GM23338 (cell line): ENCODE results near the gene LRWD1.

Experiments used
- CREB1 ChIP-seq: fragments of 250-450 bp; sonication (Bioruptor Pico); IDR thresholded peaks from 2 replicates; pipeline ENCODE4 v1.5.0; 2020; ENCODE audit warnings: low read depth, mild to moderate bottlenecking, moderate library complexity
- CTCF ChIP-seq, 2 experiments: fragments of 200-600 bp in 1 of 2; sonication (generic) in 1 of 2; conservative IDR thresholded peaks; 2 replicates each; pipeline versions ENCODE4 v1.5.1 to v1.6.1; 2016 to 2017; ENCODE audit warnings: antibody characterized with exemption in 2 of 2, low read depth in 2 of 2, mild to moderate bottlenecking in 2 of 2, moderate library complexity in 1 of 2
- ETS1 ChIP-seq: IDR thresholded peaks from 2 replicates; pipeline ENCODE4 v1.6.1; 2016; ENCODE audit warnings: antibody characterized with exemption
- EZH2 ChIP-seq: fragments of 200-600 bp; sonication (generic); IDR thresholded peaks from one replicate; pipeline ENCODE4 v1.8.0; 2017; ENCODE audit warnings: antibody characterized with exemption, mild to moderate bottlenecking, low read depth; ENCODE audit not compliant: unreplicated experiment
- EZH2phosphoT487 ChIP-seq: fragments of 200-600 bp; sonication (generic); IDR thresholded peaks from one replicate; pipeline ENCODE4 v1.8.1; 2018; ENCODE audit warnings: antibody characterized with exemption; ENCODE audit not compliant: unreplicated experiment
- JUNB ChIP-seq: IDR thresholded peaks from one replicate; pipeline ENCODE4 v1.6.1; 2016; ENCODE audit warnings: antibody characterized with exemption; ENCODE audit not compliant: unreplicated experiment
- NANOG ChIP-seq: IDR thresholded peaks from 2 replicates; pipeline ENCODE4 v1.6.1; 2016; ENCODE audit warnings: antibody characterized with exemption, borderline replicate concordance
- POLR2AphosphoS5 ChIP-seq: IDR thresholded peaks from 2 replicates; pipeline ENCODE4 v1.6.1; 2016; ENCODE audit warnings: antibody characterized with exemption, low read depth
- STAT1 ChIP-seq: IDR thresholded peaks from one replicate; pipeline ENCODE4 v1.6.1; 2016; ENCODE audit warnings: antibody characterized with exemption; ENCODE audit not compliant: unreplicated experiment
- ZNF114 ChIP-seq: fragments of 250-450 bp; sonication (Bioruptor Pico); IDR thresholded peaks from 2 replicates; pipeline ENCODE4 v1.5.0; 2020; ENCODE audit warnings: mild to moderate bottlenecking, moderate library complexity
- ZNF331 ChIP-seq: fragments of 250-450 bp; sonication (Bioruptor Pico); IDR thresholded peaks from 2 replicates; pipeline ENCODE4 v1.5.0; 2020; ENCODE audit warnings: low read depth, mild to moderate bottlenecking, moderate library complexity
- TF ChIP-seq, protein P1 (sequence below): IDR thresholded peaks from one replicate; pipeline ENCODE4 v1.6.1; 2018; ENCODE audit warnings: antibody characterized with exemption; ENCODE audit not compliant: unreplicated experiment
- TF ChIP-seq, protein P2 (sequence below): fragments of 250-450 bp; sonication (Bioruptor Pico); IDR thresholded peaks from 2 replicates; pipeline ENCODE4 v1.5.0; 2020; ENCODE audit warnings: mild to moderate bottlenecking, moderate library complexity

DNA sequence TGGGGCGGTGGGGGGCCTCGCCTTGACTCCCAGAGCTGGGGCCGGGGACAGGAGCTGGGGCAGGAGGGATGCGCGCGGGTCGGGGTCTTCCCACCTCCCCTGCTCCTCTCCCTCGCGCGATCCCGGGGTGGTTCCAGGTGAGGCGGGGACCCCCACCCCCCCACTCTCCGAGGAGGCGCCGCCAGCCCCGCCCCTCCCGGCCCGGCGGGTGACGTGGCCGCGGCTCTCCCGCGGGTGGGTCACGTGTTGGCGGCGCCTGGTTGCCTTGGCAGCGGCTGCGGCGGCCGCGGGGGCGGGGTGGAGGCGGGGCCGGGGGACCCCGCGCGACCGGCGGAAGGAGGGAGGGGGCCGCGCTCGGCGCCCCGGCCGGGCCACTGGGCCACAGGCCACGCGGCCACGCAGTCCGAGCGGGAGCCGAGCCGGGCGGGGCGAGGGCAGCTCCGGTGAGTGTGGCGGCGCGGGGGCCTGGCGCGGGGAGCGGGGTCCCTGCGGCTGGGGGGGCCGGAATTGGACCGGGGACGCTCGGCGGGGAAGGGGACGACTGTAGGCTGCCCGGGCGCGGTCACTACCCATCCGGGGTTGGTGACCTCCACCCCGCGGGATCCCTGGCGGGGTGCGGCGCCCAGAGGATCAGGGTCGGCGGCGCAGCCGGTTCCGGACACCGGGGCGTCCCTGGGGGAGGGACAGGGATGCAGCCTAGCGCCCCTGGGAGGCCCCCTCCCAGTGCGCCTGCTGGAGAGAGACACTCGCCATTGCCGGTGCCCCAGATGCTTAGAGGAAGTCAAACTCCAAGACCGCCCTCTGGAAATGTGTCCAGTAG, 31.4 kb upstream of the LRWD1 start, which contains the start of gene ORAI2:
- TF ChIP-seq CTCF (conservative IDR thresholded peaks at IDR 0.05; ENCODE audit: low read depth in 2 of 2) (no peak), EZH2phosphoT487 (no peak), POLR2AphosphoS5 (peak; percentile 57), EZH2 (no peak), NANOG (no peak), CREB1 (peak; percentile 60), JUNB (no peak), STAT1 (no peak), ZNF114 (no peak), ETS1 (no peak), ZNF331 (CRISPR knock-in tag) (no peak)
- TF ChIP-seq, protein P1, sequence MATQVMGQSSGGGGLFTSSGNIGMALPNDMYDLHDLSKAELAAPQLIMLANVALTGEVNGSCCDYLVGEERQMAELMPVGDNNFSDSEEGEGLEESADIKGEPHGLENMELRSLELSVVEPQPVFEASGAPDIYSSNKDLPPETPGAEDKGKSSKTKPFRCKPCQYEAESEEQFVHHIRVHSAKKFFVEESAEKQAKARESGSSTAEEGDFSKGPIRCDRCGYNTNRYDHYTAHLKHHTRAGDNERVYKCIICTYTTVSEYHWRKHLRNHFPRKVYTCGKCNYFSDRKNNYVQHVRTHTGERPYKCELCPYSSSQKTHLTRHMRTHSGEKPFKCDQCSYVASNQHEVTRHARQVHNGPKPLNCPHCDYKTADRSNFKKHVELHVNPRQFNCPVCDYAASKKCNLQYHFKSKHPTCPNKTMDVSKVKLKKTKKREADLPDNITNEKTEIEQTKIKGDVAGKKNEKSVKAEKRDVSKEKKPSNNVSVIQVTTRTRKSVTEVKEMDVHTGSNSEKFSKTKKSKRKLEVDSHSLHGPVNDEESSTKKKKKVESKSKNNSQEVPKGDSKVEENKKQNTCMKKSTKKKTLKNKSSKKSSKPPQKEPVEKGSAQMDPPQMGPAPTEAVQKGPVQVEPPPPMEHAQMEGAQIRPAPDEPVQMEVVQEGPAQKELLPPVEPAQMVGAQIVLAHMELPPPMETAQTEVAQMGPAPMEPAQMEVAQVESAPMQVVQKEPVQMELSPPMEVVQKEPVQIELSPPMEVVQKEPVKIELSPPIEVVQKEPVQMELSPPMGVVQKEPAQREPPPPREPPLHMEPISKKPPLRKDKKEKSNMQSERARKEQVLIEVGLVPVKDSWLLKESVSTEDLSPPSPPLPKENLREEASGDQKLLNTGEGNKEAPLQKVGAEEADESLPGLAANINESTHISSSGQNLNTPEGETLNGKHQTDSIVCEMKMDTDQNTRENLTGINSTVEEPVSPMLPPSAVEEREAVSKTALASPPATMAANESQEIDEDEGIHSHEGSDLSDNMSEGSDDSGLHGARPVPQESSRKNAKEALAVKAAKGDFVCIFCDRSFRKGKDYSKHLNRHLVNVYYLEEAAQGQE = no peak
- TF ChIP-seq, protein P2, sequence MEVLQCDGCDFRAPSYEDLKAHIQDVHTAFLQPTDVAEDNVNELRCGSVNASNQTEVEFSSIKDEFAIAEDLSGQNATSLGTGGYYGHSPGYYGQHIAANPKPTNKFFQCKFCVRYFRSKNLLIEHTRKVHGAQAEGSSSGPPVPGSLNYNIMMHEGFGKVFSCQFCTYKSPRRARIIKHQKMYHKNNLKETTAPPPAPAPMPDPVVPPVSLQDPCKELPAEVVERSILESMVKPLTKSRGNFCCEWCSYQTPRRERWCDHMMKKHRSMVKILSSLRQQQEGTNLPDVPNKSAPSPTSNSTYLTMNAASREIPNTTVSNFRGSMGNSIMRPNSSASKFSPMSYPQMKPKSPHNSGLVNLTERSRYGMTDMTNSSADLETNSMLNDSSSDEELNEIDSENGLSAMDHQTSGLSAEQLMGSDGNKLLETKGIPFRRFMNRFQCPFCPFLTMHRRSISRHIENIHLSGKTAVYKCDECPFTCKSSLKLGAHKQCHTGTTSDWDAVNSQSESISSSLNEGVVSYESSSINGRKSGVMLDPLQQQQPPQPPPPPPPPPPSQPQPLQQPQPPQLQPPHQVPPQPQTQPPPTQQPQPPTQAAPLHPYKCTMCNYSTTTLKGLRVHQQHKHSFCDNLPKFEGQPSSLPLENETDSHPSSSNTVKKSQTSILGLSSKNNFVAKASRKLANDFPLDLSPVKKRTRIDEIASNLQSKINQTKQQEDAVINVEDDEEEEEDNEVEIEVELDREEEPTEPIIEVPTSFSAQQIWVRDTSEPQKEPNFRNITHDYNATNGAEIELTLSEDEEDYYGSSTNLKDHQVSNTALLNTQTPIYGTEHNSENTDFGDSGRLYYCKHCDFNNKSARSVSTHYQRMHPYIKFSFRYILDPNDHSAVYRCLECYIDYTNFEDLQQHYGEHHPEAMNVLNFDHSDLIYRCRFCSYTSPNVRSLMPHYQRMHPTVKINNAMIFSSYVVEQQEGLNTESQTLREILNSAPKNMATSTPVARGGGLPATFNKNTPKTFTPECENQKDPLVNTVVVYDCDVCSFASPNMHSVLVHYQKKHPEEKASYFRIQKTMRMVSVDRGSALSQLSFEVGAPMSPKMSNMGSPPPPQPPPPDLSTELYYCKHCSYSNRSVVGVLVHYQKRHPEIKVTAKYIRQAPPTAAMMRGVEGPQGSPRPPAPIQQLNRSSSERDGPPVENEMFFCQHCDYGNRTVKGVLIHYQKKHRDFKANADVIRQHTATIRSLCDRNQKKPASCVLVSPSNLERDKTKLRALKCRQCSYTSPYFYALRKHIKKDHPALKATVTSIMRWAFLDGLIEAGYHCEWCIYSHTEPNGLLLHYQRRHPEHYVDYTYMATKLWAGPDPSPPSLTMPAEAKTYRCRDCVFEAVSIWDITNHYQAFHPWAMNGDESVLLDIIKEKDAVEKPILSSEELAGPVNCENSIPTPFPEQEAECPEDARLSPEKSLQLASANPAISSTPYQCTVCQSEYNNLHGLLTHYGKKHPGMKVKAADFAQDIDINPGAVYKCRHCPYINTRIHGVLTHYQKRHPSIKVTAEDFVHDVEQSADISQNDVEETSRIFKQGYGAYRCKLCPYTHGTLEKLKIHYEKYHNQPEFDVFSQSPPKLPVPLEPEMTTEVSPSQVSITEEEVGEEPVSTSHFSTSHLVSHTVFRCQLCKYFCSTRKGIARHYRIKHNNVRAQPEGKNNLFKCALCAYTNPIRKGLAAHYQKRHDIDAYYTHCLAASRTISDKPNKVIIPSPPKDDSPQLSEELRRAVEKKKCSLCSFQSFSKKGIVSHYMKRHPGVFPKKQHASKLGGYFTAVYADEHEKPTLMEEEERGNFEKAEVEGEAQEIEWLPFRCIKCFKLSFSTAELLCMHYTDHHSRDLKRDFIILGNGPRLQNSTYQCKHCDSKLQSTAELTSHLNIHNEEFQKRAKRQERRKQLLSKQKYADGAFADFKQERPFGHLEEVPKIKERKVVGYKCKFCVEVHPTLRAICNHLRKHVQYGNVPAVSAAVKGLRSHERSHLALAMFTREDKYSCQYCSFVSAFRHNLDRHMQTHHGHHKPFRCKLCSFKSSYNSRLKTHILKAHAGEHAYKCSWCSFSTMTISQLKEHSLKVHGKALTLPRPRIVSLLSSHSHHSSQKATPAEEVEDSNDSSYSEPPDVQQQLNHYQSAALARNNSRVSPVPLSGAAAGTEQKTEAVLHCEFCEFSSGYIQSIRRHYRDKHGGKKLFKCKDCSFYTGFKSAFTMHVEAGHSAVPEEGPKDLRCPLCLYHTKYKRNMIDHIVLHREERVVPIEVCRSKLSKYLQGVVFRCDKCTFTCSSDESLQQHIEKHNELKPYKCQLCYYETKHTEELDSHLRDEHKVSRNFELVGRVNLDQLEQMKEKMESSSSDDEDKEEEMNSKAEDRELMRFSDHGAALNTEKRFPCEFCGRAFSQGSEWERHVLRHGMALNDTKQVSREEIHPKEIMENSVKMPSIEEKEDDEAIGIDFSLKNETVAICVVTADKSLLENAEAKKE = no peak
